Common myeloid progenitor, CD34-positive (primary cell): ENCODE results near the gene FRMD4B.

Experiments used
- CTCF ChIA-PET: fragments of 350-600 bp; sonication (Branson Sonifier 250); formaldehyde crosslinking; loops from one replicate; lab custom pipeline; 2021; ENCODE audit warnings: antibody characterized with exemption; lab: Charles Lee
- POLR2A ChIA-PET: fragments of 350-600 bp; sonication (Branson Sonifier 250); formaldehyde crosslinking; loops from one replicate; lab custom pipeline; 2021; ENCODE audit warnings: antibody characterized with exemption; lab: Charles Lee
- DNase-seq, 3 donors: peaks; one replicate each; pipeline versions ENCODE4 v3.0.0 to v3.0.0-alpha.2; 2013
- H3K27ac ChIP-seq, 2 experiments: 1 replicate in 1 of 2; 2 replicates in 1 of 2; pipeline ENCODE4 v1.7.0; 2013; ENCODE audit warnings: inconsistent platforms in 2 of 2, low read length in 2 of 2, mild to moderate bottlenecking in 2 of 2, low read depth in 1 of 2, moderate library complexity in 1 of 2; ENCODE audit not compliant: severe bottlenecking in 2 of 2, insufficient read depth in 1 of 2, poor library complexity in 1 of 2
- H3K27me3 ChIP-seq, 5 experiments: replicated peaks in 2 of 5; 1 replicate in 3 of 5; 2 replicates in 2 of 5; pipeline versions ENCODE4 v1.6.1 to v1.7.0; 2013; ENCODE audit warnings: low read length in 4 of 5, mild to moderate bottlenecking in 2 of 5, moderate library complexity in 2 of 5, inconsistent platforms in 1 of 5; ENCODE audit not compliant: insufficient read depth in 5 of 5, control insufficient read depth in 4 of 5
- H3K36me3 ChIP-seq, 4 experiments: 1 replicate in 2 of 4; 2 replicates in 2 of 4; pipeline versions ENCODE4 v1.6.1 to v1.7.0; 2013; ENCODE audit warnings: low read length in 3 of 4, control low read depth in 1 of 4, mild to moderate bottlenecking in 1 of 4; ENCODE audit not compliant: control insufficient read depth in 4 of 4, insufficient read depth in 4 of 4
- H3K4me1 ChIP-seq, 4 experiments: 1 replicate in 3 of 4; 2 replicates in 1 of 4; pipeline versions ENCODE4 v1.6.1 to v1.7.1; 2013; ENCODE audit warnings: low read length in 3 of 4, mild to moderate bottlenecking in 3 of 4, control low read depth in 1 of 4, inconsistent platforms in 1 of 4, moderate library complexity in 1 of 4; ENCODE audit not compliant: control insufficient read depth in 4 of 4, insufficient read depth in 4 of 4; ENCODE audit errors: control extremely low read depth in 1 of 4
- H3K4me3 ChIP-seq, 7 experiments: 1 replicate in 4 of 7; 2 replicates in 3 of 7; pipeline versions ENCODE4 v1.5.1 to v1.7.0; 2013; ENCODE audit warnings: mild to moderate bottlenecking in 7 of 7, low read length in 6 of 7, moderate library complexity in 6 of 7, inconsistent platforms in 2 of 7, low read depth in 2 of 7, control low read depth in 1 of 7; ENCODE audit not compliant: insufficient read depth in 4 of 7, control insufficient read depth in 1 of 7; ENCODE audit errors: extremely low read depth in 1 of 7
- H3K9me3 ChIP-seq, 5 experiments: 1 replicate in 4 of 5; 2 replicates in 1 of 5; pipeline versions ENCODE4 v1.6.1 to v1.7.1; 2013; ENCODE audit warnings: low read length in 4 of 5, mild to moderate bottlenecking in 2 of 5, inconsistent platforms in 1 of 5, low read depth in 1 of 5, moderate library complexity in 1 of 5; ENCODE audit not compliant: control insufficient read depth in 4 of 5, insufficient read depth in 2 of 5; ENCODE audit errors: control extremely low read depth in 1 of 5
- WGBS: methylation state at CpG from one replicate; pipeline ENCODE4 v1.1.5; 2013; ENCODE audit not compliant: insufficient coverage; 5-methylcytosine and 5-hydroxymethylcytosine counted together

Gene FRMD4B

GRCh38 chr3:69182588-69183316 lies 203.1 kb downstream of the FRMD4B start:
- Histone ChIP-seq H3K9me3 (no peaks in the 10 kb centered on the region), H3K4me3 (no peak overlapping the region), H3K27me3 (no peaks in the 10 kb centered on the region), H3K36me3 (peaks cover 35 to 82% (median 49%) of the 10 kb centered on the region in 4 experiments), H3K4me1 (no peaks in the 10 kb centered on the region), H3K27ac (no peak overlapping the region)
- 93% methylated on average over 2 of the region's 8 CpGs for WGBS
- ChIA-PET CTCF (interaction anchor here (0.6 to 1.3 kb wide), 3 partner anchors 11 to 245 kb away, joined by 3 to 4 read pairs (median 4); no protein-coding TSS in a partner anchor), POLR2A (interaction anchor here (0.6 kb wide), 1 partner anchor 62 kb away, joined by 3 read pairs; no protein-coding TSS in a partner anchor)
- DNase-seq, result no peak

DNA sequence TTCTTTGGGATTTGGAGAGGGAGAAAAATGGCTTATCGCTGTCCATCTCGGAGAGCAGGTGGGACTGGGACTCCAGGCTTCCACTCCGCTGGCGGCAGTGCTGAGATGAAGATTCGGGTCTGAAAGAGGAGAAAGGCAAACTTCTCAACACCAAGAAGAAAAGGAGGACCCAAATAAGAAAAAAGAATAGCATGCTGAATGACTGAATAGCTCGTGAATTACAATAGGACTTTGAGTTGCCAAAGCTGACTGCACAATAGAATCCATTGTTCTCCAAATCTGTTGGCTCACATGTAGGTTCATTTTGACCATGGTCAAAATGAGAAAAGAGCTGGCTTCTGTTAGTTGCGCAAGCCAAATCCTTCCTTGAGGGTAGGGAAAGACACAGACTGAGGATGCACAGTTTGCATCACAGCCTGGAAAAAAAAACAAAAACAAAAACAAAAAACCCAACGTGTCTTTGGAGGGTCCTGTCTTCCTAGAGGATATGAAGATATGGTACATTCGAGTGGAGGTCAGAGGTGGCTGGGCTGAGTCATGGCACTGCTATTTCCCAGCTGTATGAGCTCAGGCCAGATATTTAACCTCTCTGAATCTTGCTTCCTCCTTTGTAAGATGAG lies 204.2 kb downstream of the FRMD4B start:
- WGBS, result 95% methylated on average over 7 of the region's 9 CpGs
- DNase-seq, result no peak
- ChIA-PET POLR2A (no interaction called here), CTCF (interaction anchor here (1.3 kb wide), 1 partner anchor 20 kb away, joined by 4 read pairs; no protein-coding TSS in a partner anchor)
- no peaks in the 10 kb centered on the region for H3K9me3 ChIP-seq
- H3K4me1 ChIP-seq, result no peaks in the 10 kb centered on the region
- no peak overlapping the region for H3K4me3 ChIP-seq
- no peaks in the 10 kb centered on the region for H3K27me3 ChIP-seq
- H3K27ac ChIP-seq, result peak overlapping the region in 1 of 2 experiments; percentile 2
- peaks cover 30 to 79% (median 47%) of the 10 kb centered on the region in 4 experiments for H3K36me3 ChIP-seq

DNA sequence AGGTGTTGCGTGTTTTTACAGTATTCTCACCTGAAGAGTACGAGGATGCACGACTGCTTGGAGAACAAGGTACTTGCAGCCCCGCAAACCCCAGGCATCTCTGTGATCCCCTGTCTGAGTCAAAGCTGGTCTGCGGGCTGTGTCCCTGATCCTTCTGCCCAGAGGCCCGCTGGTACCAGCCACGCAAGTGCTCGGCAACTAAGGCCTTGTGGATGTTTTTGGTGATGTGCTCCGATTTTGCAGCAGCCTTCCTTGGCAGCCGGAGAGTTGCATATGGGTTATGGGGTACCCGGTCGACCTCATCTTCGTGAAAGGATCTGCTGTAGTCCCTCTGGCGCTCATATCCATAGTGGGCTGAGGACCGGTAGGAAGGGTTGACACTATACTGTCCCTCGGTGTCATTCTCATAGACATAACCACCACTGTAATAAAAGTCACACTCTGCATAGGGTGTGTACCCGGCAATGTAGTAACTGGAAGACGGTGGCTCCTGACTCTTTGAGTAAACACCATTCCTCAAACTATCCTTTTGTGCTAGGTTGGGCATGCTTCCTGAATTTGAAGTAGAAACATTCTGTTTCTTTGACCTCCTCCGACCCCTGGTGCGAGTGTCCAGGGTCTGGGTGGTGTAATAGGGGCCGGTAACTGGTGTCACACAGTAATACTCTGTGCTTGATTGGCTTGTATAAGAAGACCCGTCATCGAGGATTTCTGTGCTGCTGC lies 204.9 kb downstream of the FRMD4B start:
- Histone ChIP-seq H3K36me3 (peaks cover 30 to 84% (median 49%) of the 10 kb centered on the region in 4 experiments), H3K4me3 (no peak overlapping the region), H3K4me1 (no peaks in the 10 kb centered on the region), H3K9me3 (no peaks in the 10 kb centered on the region), H3K27ac (peak overlapping the region in 1 of 2 experiments; percentile 2), H3K27me3 (no peaks in the 10 kb centered on the region)
- DNase-seq, result no peak
- ChIA-PET CTCF (interaction anchor here (1.3 kb wide), 1 partner anchor 19 kb away, joined by 4 read pairs; no protein-coding TSS in a partner anchor), POLR2A (no interaction called here)
- WGBS, result 92% methylated on average over 13 of the region's 23 CpGs

DNA sequence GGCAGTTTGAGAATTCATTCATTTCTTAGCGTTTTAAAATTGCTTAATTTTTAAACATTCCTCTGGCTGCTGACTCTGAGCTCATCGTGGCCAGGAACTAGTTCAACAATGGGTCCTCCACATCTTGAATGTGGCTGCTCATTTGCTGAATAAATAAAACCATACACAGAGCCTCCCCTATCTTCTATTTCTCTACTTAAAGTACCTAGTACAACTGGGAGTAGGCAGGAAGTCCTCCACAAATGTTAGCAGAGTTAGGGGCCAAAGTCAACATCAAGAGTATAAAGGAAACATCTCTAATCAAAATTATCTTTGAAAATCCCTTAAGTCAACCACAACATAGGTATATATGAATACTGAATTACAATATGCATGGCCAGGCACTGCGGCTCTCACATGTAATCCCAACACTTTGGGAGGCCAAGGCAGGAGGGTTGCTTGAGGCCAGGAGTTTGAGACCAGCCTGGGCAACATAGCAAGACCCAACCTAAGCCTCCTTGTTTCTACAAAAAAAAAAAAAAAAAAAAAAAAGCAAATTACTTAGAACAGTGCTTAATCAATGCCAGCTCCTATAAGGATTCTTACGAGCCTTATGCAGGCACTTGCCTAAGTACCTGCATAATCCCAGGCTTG lies 206.0 kb downstream of the FRMD4B start:
- DNase-seq, result no peak
- no peaks in the 10 kb centered on the region for H3K27me3 ChIP-seq
- CTCF ChIA-PET, result interaction anchor here (1.2 kb wide), 1 partner anchor 246 kb away, joined by 3 read pairs; no protein-coding TSS in a partner anchor
- H3K9me3 ChIP-seq, result no peaks in the 10 kb centered on the region
- H3K4me1 ChIP-seq, result no peaks in the 10 kb centered on the region
- POLR2A ChIA-PET, result no interaction called here
- H3K27ac ChIP-seq, result no peak overlapping the region
- H3K36me3 ChIP-seq, result peaks cover 27 to 86% (median 48%) of the 10 kb centered on the region in 4 experiments
- 100% methylated on average over 3 of the region's 4 CpGs for WGBS
- no peak overlapping the region for H3K4me3 ChIP-seq

DNA sequence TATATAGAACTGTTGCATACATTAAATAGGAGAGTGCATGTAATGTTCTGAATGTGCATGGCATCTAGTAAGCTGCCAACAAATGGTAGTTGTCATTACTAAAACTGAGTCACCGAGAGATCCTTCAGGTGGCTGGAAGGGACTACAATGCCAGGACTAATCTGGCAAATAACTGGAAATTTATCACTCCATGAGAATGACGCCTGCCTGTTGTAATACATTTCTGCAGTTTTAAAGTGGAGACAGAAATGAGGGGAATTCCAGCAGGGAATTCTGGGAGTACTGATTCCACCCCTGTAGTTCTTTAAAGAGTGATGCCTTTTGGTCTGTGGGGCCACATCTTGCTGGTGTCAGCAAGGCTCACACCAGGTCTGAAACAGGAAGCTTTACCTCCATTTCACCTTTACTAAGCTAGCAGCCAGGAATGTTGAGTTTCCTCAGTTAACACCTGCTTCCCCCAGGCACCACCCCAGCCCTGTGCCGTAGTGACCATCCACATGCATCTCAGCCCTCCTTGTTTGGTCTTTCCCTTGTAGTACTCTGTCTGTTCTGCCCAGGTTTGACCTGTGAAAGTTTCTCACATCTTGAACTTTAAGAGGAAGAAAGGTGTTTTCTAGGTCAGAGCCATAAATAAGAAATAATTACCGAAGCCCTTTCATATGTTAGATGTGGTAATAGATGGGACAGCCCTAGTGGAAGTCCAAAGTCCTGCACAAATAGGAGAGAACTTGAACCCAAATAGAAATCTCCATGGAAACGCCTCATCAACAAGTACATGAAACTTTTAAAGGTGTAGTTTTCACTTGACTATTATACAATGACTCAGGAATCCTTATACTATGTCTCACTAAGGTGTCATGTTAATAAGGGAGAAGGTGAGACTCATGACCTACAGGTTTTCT lies 206.8 kb downstream of the FRMD4B start:
- peak in 2 of 3 donors; percentile 18 for DNase-seq

GRCh38 chr3:69178082-69178481 lies 207.8 kb downstream of the FRMD4B start:
- Histone ChIP-seq H3K4me3 (no peak overlapping the region), H3K4me1 (no peaks in the 10 kb centered on the region), H3K27ac (no peak overlapping the region), H3K9me3 (no peaks in the 10 kb centered on the region), H3K36me3 (peaks cover 30 to 82% (median 47%) of the 10 kb centered on the region in 4 experiments), H3K27me3 (no peaks in the 10 kb centered on the region)
- CTCF ChIA-PET, result no interaction called here
- no peak for DNase-seq
- POLR2A ChIA-PET, result interaction anchor here (0.7 kb wide), 1 partner anchor 128 kb away, joined by 3 read pairs; no protein-coding TSS in a partner anchor
- WGBS, result 96% methylated on average over 3 of the region's 4 CpGs

More for the DNA sequence above, 206.8 kb downstream of the FRMD4B start:
- no peaks in the 10 kb centered on the region for H3K4me1 ChIP-seq
- no peaks in the 10 kb centered on the region for H3K9me3 ChIP-seq
- CTCF ChIA-PET, result interaction anchor here (1.2 kb wide), 1 partner anchor 247 kb away, joined by 3 read pairs; no protein-coding TSS in a partner anchor
- 100% methylated on average over 4 of the region's 5 CpGs for WGBS
- no peak overlapping the region for H3K4me3 ChIP-seq
- H3K27ac ChIP-seq, result no peak overlapping the region
- no peaks in the 10 kb centered on the region for H3K27me3 ChIP-seq
- H3K36me3 ChIP-seq, result peaks cover 30 to 83% (median 47%) of the 10 kb centered on the region in 4 experiments
- POLR2A ChIA-PET, result interaction anchor here (0.6 kb wide), 1 partner anchor 37 kb away, joined by 4 read pairs; no protein-coding TSS in a partner anchor
